Stimulated activated CD4-positive, alpha-beta T cell treated with anti-CD3 and anti-CD28 coated beads, Interleukin-2, amount 100 ng/mL, for 24 hours (primary cell): Measurements from ENCODE around the gene NET1.

Experiments used
- DNase-seq, 2 donors: peaks; one replicate each; pipeline ENCODE4 v3.0.0-alpha.2; 2020

Gene NET1

DNA sequence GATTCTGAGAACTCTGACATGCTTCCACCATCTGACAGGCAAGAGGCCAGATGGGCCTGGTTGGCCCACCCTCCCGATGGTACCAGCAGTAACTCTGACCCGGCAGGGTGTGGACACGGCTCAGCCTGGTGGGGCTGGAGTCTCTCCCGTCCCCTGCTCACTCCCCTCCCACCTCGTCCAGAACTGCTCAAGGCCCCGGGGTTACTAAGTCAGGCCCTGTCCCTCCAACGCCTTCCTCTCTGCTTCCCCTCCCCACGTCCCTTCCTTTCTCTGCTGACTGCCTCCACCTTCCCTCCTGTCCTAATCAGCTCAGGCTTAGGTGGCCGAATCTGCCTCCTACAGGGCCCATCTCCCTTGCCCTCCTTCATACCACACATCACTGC, 74.5 kb downstream of the NET1 start:
- DNase-seq = no peak

GRCh38 chr10:5488272-5489161, 76.2 kb downstream of the NET1 start:
- DNase-seq = no peak

DNA sequence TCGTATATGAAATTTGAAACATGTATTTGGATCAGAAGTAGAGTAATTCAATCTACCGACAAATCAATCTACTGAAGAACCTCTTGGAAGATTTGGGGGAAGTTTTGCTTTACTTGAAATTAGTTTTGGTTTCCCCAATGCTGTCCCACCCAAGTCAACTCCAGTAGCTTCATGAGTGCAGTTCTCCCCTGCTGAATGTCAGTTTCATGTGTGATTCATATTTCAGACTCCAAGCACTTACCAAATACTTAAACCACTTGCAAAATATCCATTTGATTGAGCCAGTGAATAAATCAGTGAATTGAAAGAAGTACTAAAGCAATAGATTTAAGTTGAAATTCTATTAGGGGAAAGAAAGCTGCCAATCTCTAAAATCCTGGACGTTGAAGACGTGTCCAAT, 77.7 kb downstream of the NET1 start:
- DNase-seq = no peak

GRCh38 chr10:5490698-5491464, 78.5 kb downstream of the NET1 start:
- no peak for DNase-seq

GRCh38 chr10:5491477-5491876, 79.1 kb downstream of the NET1 start:
- no peak for DNase-seq

GRCh38 chr10:5492322-5492855, 80.0 kb downstream of the NET1 start:
- no peak for DNase-seq

- DNase-seq = no peak
Observed at GRCh38 chr10:5492929-5493576, 80.7 kb downstream of the NET1 start.

GRCh38 chr10:5493691-5494090, 81.3 kb downstream of the NET1 start:
- DNase-seq = no peak

- DNase-seq = no peak
Observed at GRCh38 chr10:5494611-5495010, 82.3 kb downstream of the NET1 start.

DNA sequence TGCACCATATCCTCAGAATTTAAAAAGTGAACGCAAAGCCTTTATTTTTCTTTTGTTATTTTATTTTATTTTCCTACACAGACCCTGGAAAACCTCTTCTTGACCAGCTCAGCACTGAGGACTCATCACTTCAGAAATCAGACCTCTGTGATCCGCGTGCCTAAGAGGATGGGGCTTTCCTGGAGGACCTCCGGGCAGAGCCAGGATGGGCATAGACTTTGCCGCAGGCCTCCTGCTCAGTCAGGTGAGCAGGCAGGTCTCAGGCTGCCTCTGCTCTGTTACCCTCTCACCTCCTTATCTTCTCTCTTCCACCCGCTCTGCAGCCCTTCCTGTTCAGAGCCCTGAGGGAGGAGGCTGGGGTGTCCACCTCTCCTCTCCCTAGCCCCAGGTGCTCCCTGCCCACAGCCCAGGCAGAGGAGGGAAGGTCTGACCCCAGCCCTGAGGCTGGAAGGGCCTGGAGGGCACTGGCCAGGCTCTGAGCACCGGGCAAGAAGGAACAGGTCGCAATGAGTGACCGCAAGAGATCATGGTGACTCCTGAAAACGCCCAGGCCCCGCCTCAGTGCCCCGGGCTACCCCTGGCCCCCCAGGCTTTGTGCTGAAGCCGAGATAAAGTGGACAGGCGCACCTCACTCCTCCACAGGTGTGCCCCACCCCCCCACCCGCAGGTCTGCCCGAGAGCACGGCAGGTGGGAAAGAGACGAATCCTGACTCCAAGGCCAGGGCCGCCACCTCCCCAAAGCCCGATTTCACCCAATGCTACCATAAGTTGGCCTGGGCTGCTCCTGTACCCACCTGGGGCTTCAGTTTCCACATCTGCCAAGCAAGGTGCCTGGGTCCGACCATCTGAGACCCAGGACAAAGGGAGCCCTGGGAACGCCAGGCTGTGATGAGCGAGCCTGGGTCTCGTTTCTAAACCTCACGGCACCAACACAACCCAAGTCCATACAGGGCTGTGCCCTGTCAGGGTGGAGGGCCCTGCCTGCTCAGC, 84.2 kb downstream of the NET1 start:
- DNase-seq = no peak

GRCh38 chr10:5497289-5497688, 84.9 kb downstream of the NET1 start:
- DNase-seq = no peak

DNA sequence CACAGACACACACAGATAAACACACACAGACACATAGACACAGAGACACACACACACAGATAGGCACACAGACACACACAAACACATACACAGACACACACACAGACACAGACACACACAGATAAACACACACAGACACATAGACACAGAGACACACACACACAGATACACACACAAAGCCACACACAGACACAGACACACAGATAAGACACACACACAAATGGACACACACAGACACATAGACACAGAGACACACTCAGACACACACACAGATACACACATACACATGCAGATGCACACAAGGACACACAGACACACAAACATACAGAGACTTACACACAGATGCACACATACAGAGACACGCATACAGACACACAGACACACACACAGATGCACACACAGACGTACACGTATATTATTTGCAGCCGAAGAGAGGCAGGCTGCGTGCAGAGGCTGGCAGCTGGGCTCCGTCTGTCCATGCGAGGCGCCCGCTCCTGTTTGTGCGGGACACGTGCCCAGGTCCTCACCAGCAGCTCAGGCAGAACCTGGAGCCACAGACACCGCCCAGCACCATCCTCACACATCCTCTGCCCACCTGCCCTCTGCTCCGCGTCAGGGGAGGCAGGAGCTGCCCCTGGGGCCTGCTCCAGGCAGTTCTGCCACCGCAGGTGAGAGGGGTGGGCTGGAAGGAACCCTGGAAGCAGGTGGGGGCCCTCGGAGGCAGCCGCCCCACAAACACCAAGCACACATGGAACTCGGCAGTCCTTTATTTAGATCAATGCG, 85.8 kb downstream of the NET1 start:
- no peak for DNase-seq

- no peak for DNase-seq
Observed at GRCh38 chr10:5498791-5499492, 86.6 kb downstream of the NET1 start.

- DNase-seq = no peak
Observed at GRCh38 chr10:5499493-5500140, 87.3 kb downstream of the NET1 start, which contains the start of gene CALML5. Gene CALML5 (minus strand): TSS chr10:5499570. CDS start chr10:5499438, 132 bp downstream.

GRCh38 chr10:5500162-5500670, 87.9 kb downstream of the NET1 start:
- DNase-seq = no peak

DNA sequence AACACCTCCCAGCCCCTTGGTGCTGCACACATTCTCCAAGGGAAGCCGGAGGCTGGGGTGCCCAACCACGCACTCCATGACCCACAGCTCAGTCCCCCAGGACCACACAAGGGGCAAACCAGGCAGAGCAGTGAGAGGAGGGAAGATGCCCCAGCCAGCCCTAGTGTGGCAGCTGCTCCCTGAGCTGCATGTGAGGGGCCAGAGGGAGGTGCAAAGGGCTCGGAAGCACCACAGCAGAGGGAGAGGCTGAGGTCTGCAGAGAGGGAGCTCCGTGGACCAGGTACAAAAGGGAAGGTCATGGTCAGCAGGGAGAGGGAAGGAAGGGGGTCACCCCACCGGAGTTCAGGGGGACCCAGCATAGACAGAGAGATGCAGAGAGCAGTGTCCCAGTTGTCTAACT, 88.6 kb downstream of the NET1 start:
- DNase-seq = no peak

DNA sequence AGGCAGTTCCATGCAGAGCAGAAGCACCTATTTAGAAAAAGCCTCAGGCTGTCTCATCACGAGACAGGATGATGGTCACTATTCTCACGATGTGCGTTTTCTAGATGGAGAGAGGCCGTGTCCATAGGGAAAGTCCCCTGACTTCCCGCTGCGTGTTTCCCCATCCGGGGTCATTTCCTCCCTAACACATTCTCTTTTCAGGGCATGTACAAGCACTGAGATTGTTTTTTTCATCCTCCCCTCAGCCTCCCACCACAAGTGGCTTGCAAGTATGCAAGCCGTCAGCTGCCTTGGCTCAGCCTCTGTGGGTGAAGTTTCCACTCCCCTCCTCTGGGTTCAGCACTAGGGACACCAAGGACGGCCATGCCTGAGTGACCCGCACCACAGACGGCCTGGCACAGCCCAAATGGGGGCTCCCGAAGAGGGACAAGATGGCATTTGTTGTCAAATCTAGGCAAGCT, 89.7 kb downstream of the NET1 start:
- DNase-seq = no peak

- no peak for DNase-seq
Observed at GRCh38 chr10:5502571-5503476, 90.5 kb downstream of the NET1 start.

DNA sequence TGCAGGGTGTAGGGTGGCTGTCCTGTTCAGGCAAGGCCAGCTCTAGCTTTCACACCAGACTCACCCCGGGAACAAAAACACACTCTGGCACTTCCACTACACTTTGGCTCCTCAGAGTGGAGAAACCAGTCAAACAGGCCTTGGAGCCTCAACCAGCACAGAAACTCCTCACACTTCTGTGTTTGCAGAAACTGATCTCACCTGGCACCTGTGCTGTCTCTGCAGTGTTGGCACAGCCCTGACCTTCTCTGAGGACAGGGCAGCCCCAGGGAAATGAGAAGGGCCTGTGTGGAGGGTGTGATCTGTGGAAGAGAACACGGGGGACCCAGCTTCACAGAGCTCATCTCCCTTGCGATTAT, 91.1 kb downstream of the NET1 start:
- no peak for DNase-seq
